Measurements from ENCODE around the gene KLHL22. TPM values are rescaled to one million over a fixed set of nuclear protein-coding genes. Genes with fewer than 3 reads are reported as not detected.
"Not testable (repeated sequence)": the region's sequence is repeated elsewhere in the genome, so short reads cannot be mapped to it uniquely, and the experiment has no call there.

The KLHL22 gene
- total RNA-seq, 1 experiment from 2014 or later: 26.5 TPM

GRCh38 chr22:20420157-20420842 lies 75.3 kb downstream of the KLHL22 start:
- H3K9me3 Mint-ChIP-seq (ENCODE audit: low read depth, unreplicated experiment): no peaks in the 10 kb centered on the region
- peaks cover 9% of the 10 kb centered on the region for H3K27me3 Mint-ChIP-seq (ENCODE audit: unreplicated experiment)
- TF ChIP-seq CTCF (IDR thresholded peaks at IDR 0.05; ENCODE audit: unreplicated experiment): no peak
- BruUV-seq (replicated peaks): no TSS peak
- H3K36me3 Mint-ChIP-seq (ENCODE audit: insufficient read depth, unreplicated experiment): no peaks in the 10 kb centered on the region
- CTCF ChIA-PET: interaction anchor here (2.2 kb wide), 1 partner anchor 33 kb away, joined by 14 read pairs; no protein-coding TSS in a partner anchor
- H3K4me3 Mint-ChIP-seq (ENCODE audit: low read depth, unreplicated experiment): no peak overlapping the region
- intact Hi-C loops (cut with micrococcal nuclease; ENCODE audit: unreplicated experiment): no loop called here
- H3K4me1 Mint-ChIP-seq (ENCODE audit: low read depth, unreplicated experiment): peaks cover 7% of the 10 kb centered on the region
- no peak overlapping the region for H3K27ac Mint-ChIP-seq (ENCODE audit: unreplicated experiment)
- no peak for DNase-seq

- no peak overlapping the region for H3K27ac Mint-ChIP-seq (ENCODE audit: unreplicated experiment)
- TF ChIP-seq CTCF (IDR thresholded peaks at IDR 0.05; ENCODE audit: unreplicated experiment): no peak
- H3K27me3 Mint-ChIP-seq (ENCODE audit: unreplicated experiment): peaks cover 16% of the 10 kb centered on the region
- CTCF ChIA-PET: interaction anchor here (0.7 to 2.2 kb wide), 2 partner anchors 34 to 195 kb away, joined by 4 to 14 read pairs; no protein-coding TSS in a partner anchor
- BruUV-seq (replicated peaks): no TSS peak
- no peaks in the 10 kb centered on the region for H3K36me3 Mint-ChIP-seq (ENCODE audit: insufficient read depth, unreplicated experiment)
- no peak for DNase-seq
- H3K4me1 Mint-ChIP-seq (ENCODE audit: low read depth, unreplicated experiment): peaks cover 7% of the 10 kb centered on the region
- H3K4me3 Mint-ChIP-seq (ENCODE audit: low read depth, unreplicated experiment): no peak overlapping the region
- H3K9me3 Mint-ChIP-seq (ENCODE audit: low read depth, unreplicated experiment): no peaks in the 10 kb centered on the region
- intact Hi-C loops (cut with micrococcal nuclease; ENCODE audit: unreplicated experiment): loop anchor here (10.0 kb wide), 1 partner anchor 275 kb away; no protein-coding TSS in a partner anchor
Measured at GRCh38 chr22:20419664-20419951, 76.0 kb downstream of the KLHL22 start.

- H3K36me3 Mint-ChIP-seq (ENCODE audit: insufficient read depth, unreplicated experiment): no peaks in the 10 kb centered on the region
- H3K4me3 Mint-ChIP-seq (ENCODE audit: low read depth, unreplicated experiment): peak overlapping the region; percentile 62
- DNase-seq: peak; percentile 72
- no peak overlapping the region for H3K27ac Mint-ChIP-seq (ENCODE audit: unreplicated experiment)
- no TSS peak for BruUV-seq (replicated peaks)
- H3K9me3 Mint-ChIP-seq (ENCODE audit: low read depth, unreplicated experiment): no peaks in the 10 kb centered on the region
- intact Hi-C loops (cut with micrococcal nuclease; ENCODE audit: unreplicated experiment): loop anchor here (10.0 kb wide), 1 partner anchor 277 kb away; no protein-coding TSS in a partner anchor
- H3K4me1 Mint-ChIP-seq (ENCODE audit: low read depth, unreplicated experiment): peaks cover 2% of the 10 kb centered on the region
- peaks cover 29% of the 10 kb centered on the region for H3K27me3 Mint-ChIP-seq (ENCODE audit: unreplicated experiment)
- peak; percentile 87 for TF ChIP-seq CTCF (IDR thresholded peaks at IDR 0.05; ENCODE audit: unreplicated experiment)
- CTCF ChIA-PET: interaction anchor here (0.6 to 2.4 kb wide), 23 partner anchors 11 to 1219 kb away, joined by 3 to 48 read pairs (median 5); partner anchors contain the start of gene DGCR6L
Measured at GRCh38 chr22:20418211-20418788, 77.3 kb downstream of the KLHL22 start.

- intact Hi-C loops (cut with micrococcal nuclease; ENCODE audit: unreplicated experiment): loop anchor here (10.0 kb wide), 1 partner anchor 279 kb away; no protein-coding TSS in a partner anchor
- H3K4me3 Mint-ChIP-seq (ENCODE audit: low read depth, unreplicated experiment); H3K36me3 Mint-ChIP-seq (ENCODE audit: insufficient read depth, unreplicated experiment); BruUV-seq (replicated peaks); H3K9me3 Mint-ChIP-seq (ENCODE audit: low read depth, unreplicated experiment); H3K4me1 Mint-ChIP-seq (ENCODE audit: low read depth, unreplicated experiment); CTCF ChIA-PET; DNase-seq; H3K27ac Mint-ChIP-seq (ENCODE audit: unreplicated experiment): not testable (repeated sequence)
- H3K27me3 Mint-ChIP-seq (ENCODE audit: unreplicated experiment): peaks cover 46% of the 10 kb centered on the region
Measured at GRCh38 chr22:20415699-20416098, 79.9 kb downstream of the KLHL22 start.

- H3K4me1 Mint-ChIP-seq (ENCODE audit: low read depth, unreplicated experiment); H3K4me3 Mint-ChIP-seq (ENCODE audit: low read depth, unreplicated experiment); H3K36me3 Mint-ChIP-seq (ENCODE audit: insufficient read depth, unreplicated experiment); BruUV-seq (replicated peaks); DNase-seq; H3K9me3 Mint-ChIP-seq (ENCODE audit: low read depth, unreplicated experiment); H3K27ac Mint-ChIP-seq (ENCODE audit: unreplicated experiment); CTCF ChIA-PET: not testable (repeated sequence)
- intact Hi-C loops (cut with micrococcal nuclease; ENCODE audit: unreplicated experiment): loop anchor here (10.0 kb wide), 1 partner anchor 280 kb away; no protein-coding TSS in a partner anchor
- H3K27me3 Mint-ChIP-seq (ENCODE audit: unreplicated experiment): peaks cover 46% of the 10 kb centered on the region
Measured at GRCh38 chr22:20415241-20415640, 80.4 kb downstream of the KLHL22 start.
